Liver (tissue), 3 donors: ENCODE data around the gene SPTLC3.

Experiments
- GABPA ChIP-seq, 2 donors: IDR thresholded peaks in 1 of 2; conservative IDR thresholded peaks in 1 of 2; 2 replicates each; pipeline ENCODE4 v1.6.1; 2016; ENCODE audit warnings: antibody characterized with exemption in 2 of 2, mild to moderate bottlenecking in 1 of 2, moderate library complexity in 1 of 2
- HNF4A ChIP-seq, 2 donors: conservative IDR thresholded peaks; 2 replicates each; pipeline ENCODE4 v1.6.1; 2016; ENCODE audit warnings: antibody characterized with exemption in 2 of 2, mild to moderate bottlenecking in 2 of 2
- JUND ChIP-seq, 2 donors: IDR thresholded peaks; 2 replicates each; pipeline ENCODE4 v1.6.1; 2016; ENCODE audit warnings: antibody characterized with exemption in 2 of 2
- SP1 ChIP-seq: IDR thresholded peaks from 2 replicates; pipeline ENCODE4 v1.6.1; 2018; ENCODE audit warnings: antibody characterized with exemption, mild to moderate bottlenecking
- TAF1 ChIP-seq: conservative IDR thresholded peaks from 2 replicates; pipeline ENCODE4 v1.6.1; 2016; ENCODE audit warnings: antibody characterized with exemption, mild to moderate bottlenecking
- YY1 ChIP-seq: IDR thresholded peaks from 2 replicates; pipeline ENCODE4 v1.6.1; 2016; ENCODE audit warnings: antibody characterized with exemption, mild to moderate bottlenecking
- TF ChIP-seq, protein P1 (sequence below): fragments of 150-350 bp; IDR thresholded peaks from 2 replicates; pipeline ENCODE4 v1.5.1; 2017; ENCODE audit warnings: improper control_type of control experiment, low read depth, low read length; ENCODE audit not compliant: missing input control
- TF ChIP-seq, protein P2 (sequence below): IDR thresholded peaks from 2 replicates; pipeline ENCODE4 v1.6.1; 2016; ENCODE audit warnings: antibody characterized with exemption
- TF ChIP-seq, protein P3 (sequence below): IDR thresholded peaks from 2 replicates; pipeline ENCODE4 v1.6.1; 2016; ENCODE audit warnings: antibody characterized with exemption
- TF ChIP-seq, protein P4 (sequence below): IDR thresholded peaks from 2 replicates; pipeline ENCODE4 v1.6.1; 2016; ENCODE audit warnings: antibody characterized with exemption, mild to moderate bottlenecking
- donor health status: healthy.
- donor health status: healthy.

DNA sequence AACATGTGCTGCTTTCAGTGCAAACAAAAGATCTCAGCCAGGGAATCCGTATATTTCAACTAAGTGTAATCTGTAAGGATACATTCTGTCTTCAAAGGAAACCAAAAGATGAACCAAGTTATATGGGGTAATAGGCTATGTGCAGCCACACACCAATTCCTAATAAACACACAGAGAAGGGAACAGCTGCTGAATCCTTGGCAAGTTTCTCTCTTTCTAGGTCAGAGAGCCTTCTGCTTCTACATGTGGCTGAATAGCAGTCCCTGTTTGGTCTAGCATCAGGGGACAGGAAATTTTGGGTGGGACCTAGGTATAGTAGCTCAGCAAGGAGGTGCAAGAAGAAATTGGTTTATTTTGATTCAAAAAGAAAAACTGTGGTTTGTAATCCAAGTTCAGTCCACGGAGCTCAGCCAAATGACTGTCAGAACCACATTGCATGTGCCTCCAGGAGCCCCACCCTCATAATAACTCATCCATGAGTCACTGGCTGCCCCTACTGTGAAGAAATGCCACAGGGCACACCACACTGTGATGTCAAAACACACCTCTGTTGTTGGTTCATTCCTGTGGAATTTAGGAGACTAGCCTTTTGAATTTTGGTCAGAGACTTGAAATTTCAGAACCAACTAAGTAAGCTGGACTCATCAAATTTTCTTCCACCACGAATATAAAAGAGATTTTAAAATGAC is 21.1 kb downstream of the SPTLC3 start:
- TF ChIP-seq, protein P1, sequence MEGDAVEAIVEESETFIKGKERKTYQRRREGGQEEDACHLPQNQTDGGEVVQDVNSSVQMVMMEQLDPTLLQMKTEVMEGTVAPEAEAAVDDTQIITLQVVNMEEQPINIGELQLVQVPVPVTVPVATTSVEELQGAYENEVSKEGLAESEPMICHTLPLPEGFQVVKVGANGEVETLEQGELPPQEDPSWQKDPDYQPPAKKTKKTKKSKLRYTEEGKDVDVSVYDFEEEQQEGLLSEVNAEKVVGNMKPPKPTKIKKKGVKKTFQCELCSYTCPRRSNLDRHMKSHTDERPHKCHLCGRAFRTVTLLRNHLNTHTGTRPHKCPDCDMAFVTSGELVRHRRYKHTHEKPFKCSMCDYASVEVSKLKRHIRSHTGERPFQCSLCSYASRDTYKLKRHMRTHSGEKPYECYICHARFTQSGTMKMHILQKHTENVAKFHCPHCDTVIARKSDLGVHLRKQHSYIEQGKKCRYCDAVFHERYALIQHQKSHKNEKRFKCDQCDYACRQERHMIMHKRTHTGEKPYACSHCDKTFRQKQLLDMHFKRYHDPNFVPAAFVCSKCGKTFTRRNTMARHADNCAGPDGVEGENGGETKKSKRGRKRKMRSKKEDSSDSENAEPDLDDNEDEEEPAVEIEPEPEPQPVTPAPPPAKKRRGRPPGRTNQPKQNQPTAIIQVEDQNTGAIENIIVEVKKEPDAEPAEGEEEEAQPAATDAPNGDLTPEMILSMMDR: no peak
- TF ChIP-seq JUND (IDR thresholded peaks at IDR 0.05) (no peak), YY1 (no peak), SP1 (no peak), TAF1 (no peak), GABPA (IDR thresholded peaks at IDR 0.05 in 1 of 2, conservative IDR thresholded peaks at IDR 0.05 in 1 of 2) (no peak), HNF4A (conservative IDR thresholded peaks at IDR 0.05) (no peak)
- TF ChIP-seq, protein P2, sequence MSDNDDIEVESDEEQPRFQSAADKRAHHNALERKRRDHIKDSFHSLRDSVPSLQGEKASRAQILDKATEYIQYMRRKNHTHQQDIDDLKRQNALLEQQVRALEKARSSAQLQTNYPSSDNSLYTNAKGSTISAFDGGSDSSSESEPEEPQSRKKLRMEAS: no peak
- TF ChIP-seq, protein P3, sequence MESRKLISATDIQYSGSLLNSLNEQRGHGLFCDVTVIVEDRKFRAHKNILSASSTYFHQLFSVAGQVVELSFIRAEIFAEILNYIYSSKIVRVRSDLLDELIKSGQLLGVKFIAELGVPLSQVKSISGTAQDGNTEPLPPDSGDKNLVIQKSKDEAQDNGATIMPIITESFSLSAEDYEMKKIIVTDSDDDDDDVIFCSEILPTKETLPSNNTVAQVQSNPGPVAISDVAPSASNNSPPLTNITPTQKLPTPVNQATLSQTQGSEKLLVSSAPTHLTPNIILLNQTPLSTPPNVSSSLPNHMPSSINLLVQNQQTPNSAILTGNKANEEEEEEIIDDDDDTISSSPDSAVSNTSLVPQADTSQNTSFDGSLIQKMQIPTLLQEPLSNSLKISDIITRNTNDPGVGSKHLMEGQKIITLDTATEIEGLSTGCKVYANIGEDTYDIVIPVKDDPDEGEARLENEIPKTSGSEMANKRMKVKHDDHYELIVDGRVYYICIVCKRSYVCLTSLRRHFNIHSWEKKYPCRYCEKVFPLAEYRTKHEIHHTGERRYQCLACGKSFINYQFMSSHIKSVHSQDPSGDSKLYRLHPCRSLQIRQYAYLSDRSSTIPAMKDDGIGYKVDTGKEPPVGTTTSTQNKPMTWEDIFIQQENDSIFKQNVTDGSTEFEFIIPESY: no peak
- TF ChIP-seq, protein P4, sequence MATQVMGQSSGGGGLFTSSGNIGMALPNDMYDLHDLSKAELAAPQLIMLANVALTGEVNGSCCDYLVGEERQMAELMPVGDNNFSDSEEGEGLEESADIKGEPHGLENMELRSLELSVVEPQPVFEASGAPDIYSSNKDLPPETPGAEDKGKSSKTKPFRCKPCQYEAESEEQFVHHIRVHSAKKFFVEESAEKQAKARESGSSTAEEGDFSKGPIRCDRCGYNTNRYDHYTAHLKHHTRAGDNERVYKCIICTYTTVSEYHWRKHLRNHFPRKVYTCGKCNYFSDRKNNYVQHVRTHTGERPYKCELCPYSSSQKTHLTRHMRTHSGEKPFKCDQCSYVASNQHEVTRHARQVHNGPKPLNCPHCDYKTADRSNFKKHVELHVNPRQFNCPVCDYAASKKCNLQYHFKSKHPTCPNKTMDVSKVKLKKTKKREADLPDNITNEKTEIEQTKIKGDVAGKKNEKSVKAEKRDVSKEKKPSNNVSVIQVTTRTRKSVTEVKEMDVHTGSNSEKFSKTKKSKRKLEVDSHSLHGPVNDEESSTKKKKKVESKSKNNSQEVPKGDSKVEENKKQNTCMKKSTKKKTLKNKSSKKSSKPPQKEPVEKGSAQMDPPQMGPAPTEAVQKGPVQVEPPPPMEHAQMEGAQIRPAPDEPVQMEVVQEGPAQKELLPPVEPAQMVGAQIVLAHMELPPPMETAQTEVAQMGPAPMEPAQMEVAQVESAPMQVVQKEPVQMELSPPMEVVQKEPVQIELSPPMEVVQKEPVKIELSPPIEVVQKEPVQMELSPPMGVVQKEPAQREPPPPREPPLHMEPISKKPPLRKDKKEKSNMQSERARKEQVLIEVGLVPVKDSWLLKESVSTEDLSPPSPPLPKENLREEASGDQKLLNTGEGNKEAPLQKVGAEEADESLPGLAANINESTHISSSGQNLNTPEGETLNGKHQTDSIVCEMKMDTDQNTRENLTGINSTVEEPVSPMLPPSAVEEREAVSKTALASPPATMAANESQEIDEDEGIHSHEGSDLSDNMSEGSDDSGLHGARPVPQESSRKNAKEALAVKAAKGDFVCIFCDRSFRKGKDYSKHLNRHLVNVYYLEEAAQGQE: no peak
